HCEC 1CT (cell line): ENCODE measurements around the gene MYCBPAP.

ENCODE experiments used
- DNase-seq: peaks from one replicate; pipeline ENCODE4 v3.0.0-alpha.2; 2017

Gene MYCBPAP

DNA sequence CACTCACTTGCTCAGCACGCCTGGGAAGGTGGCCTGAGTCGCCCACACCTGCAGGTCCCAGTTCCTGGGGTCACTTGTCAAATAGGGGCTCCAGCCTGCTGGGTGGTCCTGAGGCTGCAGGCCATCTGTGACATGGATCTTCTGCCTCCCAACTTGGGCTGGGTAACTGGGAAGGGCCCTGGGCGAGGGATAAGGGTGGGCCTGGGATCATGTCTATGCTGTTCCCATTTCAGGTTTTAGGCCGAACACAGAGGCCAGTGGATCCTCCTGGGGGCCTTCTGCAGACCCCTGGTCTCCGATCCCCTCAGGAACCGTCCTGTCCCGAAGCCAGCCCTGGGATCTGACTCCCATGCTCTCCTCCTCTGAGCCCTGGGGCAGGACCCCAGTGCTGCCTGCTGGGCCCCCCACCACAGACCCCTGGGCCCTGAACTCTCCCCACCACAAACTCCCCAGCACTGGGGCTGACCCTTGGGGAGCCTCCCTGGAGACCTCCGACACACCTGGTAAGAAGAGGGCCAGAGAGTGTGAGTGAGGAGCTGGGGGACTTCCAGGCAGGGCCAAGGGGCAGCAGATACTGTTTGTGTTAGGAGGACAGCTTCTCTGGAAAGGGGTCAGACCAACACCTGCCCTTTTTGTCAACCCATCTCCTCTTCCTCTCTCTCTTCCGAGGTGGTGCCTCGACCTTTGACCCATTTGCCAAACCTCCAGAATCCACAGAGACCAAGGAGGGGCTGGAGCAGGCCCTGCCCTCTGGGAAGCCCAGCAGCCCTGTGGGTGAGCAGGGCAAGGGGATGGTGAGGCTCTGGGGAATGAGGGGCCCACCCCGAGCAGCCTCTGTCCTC is 32.5 kb downstream of the MYCBPAP start:
- no peak for DNase-seq

- no peak for DNase-seq
Observed at GRCh38 chr17:50541402-50541715, 33.1 kb downstream of the MYCBPAP start.

DNA sequence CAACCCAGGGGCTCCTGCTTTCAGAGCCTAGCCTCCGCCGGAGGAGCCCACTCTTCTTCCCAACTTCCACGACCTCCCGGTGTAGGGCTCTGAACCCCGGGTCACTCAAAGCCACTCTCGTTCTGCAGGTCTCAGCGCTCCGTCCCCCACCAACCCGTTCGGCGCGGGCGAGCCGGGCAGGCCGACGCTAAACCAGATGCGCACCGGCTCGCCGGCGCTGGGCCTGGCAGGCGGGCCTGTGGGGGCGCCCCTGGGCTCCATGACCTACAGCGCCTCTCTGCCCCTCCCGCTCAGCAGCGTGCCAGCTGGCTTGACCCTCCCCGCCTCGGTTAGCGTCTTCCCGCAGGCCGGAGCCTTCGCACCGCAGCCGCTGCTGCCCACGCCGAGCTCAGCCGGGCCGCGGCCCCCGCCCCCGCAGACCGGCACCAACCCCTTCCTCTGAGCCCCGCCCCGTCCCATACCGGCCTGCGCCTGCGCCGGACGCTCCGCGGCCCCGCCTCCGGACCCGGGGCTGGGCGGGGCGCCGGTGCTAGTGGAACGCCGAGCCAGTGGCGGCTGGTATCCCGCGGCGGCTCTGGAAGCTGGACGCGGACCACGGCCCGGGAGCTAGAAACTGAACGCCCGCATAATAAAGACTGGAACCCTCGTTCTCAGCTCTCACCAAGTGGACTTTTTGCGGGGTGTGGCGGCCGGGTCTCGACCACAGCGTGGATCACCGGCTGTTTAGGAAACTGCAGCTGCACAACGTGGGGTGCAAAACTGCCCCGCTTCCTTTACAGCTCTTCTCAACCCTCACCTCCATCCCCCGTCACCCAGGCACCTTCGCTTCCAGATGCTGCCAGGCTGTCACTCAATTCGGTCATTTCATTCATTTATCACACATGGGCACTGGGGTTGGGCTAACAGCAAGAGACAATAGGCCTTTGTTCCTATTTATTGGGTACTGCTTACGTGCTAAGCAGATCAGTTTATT is 33.8 kb downstream of the MYCBPAP start:
- peak; percentile 71 for DNase-seq

DNA sequence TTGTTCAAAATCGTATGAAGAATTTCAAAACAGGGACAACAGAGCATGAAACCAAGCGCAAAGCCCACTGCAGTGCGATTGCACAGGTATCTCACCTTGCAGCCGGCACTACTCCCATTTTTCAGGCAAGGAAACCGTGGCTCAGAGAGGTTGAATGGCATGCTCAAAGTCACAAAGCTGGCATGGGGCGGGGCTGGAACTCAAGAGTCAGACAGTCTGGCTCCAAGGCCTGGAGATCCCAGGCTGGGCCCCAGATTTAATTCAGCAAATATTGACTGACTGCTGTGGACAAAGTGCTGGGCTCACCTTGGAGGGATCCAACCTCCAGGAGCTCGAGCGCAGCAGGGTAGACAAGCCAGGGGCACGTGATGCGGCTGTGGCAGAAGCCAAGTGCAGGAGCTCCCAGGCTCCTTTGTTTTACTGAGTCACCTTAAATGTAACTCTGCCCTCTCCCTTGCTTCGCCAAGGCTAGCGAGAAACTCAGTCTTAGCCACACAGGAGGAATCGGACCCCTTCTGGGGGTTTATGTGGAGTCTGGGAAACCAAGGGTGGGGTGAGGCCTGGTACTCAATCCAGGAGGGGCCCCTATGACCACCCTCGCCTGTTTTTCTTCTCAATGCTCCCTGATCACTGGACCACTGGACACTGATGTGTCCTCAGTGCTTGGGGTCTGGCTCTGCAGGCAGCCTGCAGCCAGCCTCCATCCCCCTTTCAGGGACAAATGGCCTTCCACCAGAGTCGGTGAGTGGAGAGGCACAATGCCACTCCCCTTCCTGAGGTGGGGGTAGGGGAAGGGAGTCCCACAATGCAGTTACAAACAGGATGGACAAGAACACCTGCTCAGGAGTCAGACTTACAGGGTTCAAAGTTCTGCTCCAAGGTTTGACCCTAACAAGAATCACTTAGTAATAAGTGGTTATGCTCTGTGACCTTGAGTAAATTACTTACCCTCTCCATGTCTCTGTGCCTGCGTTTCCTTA is 34.8 kb downstream of the MYCBPAP start:
- no peak for DNase-seq

DNA sequence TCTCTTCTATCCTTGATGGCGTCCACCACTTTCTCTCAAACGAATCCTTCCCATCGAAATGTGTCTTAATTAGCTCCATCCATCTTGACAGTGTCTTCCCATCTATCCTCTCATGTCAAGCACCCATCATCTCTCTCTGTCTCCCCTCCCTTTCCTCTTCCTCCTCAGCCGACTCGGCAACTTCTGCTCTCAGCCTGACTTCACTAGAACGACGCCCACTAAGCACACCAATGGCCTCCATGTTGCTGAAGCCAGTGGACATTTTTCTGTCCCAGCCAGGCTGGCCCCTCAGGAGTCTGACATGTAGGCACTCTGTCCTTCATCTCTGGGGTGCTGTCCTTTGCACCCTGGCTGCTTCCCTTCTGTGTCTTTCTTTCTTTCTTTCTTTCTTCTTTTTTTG is 36.3 kb downstream of the MYCBPAP start:
- no peak for DNase-seq

GRCh38 chr17:50545311-50545710 is 37.1 kb downstream of the MYCBPAP start:
- no peak for DNase-seq

GRCh38 chr17:50546701-50547034 is 38.4 kb downstream of the MYCBPAP start:
- DNase-seq: no peak

DNA sequence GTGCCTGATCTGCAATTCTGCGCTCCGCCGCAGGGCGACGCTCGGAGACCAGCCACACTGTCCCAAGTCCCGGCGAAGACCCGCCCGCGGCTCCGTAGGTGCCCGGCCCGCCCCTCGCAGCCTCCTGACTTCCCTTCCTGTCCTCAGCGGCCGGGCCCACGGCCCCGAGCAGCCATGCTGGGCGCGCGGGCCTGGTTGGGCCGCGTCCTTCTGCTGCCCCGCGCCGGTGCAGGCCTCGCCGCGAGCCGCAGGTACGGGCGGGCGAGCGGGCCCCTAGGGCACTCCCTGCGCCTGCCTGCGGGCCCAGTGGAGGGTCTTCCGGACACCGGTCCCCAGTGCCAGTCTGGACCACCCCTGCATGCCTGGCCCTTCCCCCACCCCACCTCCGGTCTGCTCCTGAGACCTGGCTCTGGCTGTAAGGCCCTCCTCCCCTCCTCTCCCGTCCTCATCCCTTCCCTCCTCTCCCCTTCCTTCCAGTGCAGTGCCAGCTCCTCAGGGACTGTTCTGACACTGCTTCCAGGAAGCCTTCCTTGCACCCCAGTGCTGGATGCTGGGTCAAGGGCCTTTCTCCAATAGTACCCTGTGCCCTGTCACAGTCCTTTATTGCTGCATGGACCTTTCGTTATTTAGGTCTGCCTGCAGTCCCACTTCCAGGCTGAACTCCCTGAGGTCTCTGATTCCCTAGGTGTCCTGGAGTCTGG is 38.9 kb downstream of the MYCBPAP start, which contains the start of gene SPATA20:
Gene SPATA20, plus strand, starts transcription at position 140 of the 701 bp plus-strand sequence. Its CDS starts 35 bp downstream, at position 175.
- DNase-seq: peak; percentile 87

GRCh38 chr17:50547736-50548083 is 39.5 kb downstream of the MYCBPAP start:
- no peak for DNase-seq

DNA sequence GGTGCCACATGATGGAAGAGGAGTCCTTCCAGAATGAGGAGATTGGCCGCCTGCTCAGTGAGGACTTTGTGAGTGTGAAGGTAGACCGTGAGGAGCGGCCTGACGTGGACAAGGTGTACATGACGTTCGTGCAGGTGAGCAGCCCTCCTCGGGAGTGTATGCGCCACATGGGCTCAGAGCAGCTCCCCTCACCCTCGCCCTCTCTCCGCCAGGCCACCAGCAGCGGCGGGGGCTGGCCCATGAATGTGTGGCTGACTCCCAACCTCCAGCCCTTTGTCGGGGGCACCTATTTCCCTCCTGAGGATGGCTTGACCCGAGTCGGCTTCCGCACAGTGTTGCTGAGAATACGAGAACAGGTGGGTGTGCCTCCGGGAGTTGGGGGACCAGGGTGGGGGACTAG is 40.6 kb downstream of the MYCBPAP start:
- no peak for DNase-seq

GRCh38 chr17:50549256-50549941 is 41.2 kb downstream of the MYCBPAP start:
- DNase-seq: no peak

DNA sequence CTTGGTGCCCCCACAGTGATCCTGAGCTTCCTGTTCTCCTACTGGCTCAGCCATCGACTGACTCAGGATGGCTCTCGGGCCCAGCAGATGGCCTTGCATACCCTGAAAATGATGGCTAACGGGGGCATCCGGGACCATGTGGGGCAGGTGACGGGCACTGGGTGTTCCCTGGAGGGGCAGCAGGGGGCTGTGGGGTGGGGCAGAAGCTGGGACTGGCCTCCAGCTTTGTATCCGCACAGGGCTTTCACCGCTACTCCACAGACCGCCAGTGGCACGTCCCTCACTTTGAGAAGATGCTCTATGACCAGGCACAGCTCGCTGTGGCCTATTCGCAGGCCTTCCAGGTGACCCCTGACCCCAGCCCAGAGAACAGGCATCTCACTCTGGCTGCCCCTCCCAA is 41.7 kb downstream of the MYCBPAP start:
- DNase-seq: no peak

- DNase-seq: peak; percentile 73
Observed at GRCh38 chr17:50550661-50551432, 42.6 kb downstream of the MYCBPAP start.

GRCh38 chr17:50551433-50551815 is 43.2 kb downstream of the MYCBPAP start:
- DNase-seq: no peak

DNA sequence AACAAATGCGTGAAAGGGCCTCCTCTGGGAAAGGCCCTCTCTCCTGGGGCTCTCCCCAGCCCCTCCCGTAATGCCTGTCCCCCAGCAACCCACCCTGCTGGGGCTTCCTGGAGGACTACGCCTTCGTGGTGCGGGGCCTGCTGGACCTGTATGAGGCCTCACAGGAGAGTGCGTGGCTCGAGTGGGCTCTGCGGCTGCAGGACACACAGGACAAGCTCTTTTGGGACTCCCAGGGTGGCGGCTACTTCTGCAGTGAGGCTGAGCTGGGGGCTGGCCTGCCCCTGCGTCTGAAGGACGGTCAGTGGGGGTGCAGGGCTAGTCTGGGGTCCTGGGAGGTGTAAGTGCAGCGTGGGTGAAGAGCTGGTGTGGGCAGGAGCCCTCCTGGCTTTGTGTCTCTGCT is 43.6 kb downstream of the MYCBPAP start:
- no peak for DNase-seq

DNA sequence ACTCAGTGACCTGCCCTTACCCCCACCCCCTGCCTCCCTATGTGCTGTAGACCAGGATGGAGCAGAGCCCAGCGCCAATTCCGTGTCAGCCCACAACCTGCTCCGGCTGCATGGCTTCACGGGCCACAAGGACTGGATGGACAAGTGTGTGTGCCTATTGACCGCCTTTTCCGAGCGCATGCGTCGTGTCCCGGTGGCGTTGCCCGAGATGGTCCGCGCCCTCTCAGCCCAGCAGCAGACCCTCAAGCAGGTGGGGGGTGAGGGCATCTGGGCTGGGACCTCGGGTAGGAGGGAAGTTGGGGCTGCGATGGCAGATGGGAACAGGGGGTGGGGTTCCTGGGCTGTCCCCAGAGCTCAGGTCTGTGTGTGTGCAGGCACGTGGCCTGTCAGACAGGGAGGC is 46.0 kb downstream of the MYCBPAP start:
- no peak for DNase-seq

DNA sequence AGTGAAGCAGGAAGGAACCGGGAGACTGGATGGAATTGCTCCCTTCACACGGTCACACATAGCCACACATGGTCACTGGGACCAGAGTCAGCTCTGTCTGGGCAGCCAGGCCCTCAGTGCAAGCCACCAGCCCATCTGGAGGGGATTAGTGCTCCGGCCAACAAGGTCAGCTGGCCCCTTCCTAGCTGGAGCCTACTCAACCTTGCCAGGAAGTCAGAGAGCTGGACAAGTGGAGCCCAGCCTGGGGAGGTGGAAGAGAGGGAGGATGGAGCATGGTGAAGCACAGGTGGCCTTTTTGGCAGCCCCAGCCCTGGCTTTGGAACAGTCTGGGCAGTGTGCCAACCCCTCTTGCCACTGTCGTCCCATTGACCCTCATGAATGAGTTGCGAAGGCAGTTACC is 48.6 kb downstream of the MYCBPAP start:
- DNase-seq: no peak

DNA sequence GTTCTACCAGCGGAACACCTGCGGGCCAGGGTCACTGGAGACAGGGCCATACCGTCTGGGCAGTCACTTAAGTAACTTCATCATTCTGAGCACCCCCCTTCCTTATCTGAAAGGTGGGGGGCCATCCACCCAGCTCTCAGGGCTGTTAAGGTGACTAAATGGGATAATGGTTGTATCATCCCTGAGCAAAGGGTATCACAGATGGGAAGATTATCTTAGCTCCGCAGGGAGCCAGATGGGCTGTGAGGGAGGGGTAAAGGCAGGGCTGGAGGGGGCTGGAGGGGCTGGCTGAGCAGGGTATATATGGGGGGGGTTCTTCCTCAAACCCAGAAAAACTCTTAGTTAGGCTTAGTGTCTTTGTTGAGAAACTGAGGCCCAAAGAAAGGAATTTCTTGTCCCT is 49.4 kb downstream of the MYCBPAP start:
- no peak for DNase-seq

GRCh38 chr17:50558091-50558490 is 49.9 kb downstream of the MYCBPAP start:
- DNase-seq: no peak

GRCh38 chr17:50558581-50558940 is 50.3 kb downstream of the MYCBPAP start:
- DNase-seq: no peak
